ENCODE data around the gene PHF1. TPM values are rescaled to one million over a fixed set of nuclear protein-coding genes. Genes with fewer than 3 reads are reported as not detected.

Gene PHF1
- total and polyA plus RNA-seq, 2 of the 13 experiments (the other 11 are each of a cell fraction or from before 2014, with no cell fraction given), result 25.4 to 61.9 TPM

- no peak for TF ChIP-seq KIAA2018 (CRISPR knock-in tag; IDR thresholded peaks at IDR 0.05; ENCODE audit: borderline replicate concordance)
Observed at GRCh38 chr6:33443025-33443424, 32.2 kb downstream of the PHF1 start (continued).

DNA sequence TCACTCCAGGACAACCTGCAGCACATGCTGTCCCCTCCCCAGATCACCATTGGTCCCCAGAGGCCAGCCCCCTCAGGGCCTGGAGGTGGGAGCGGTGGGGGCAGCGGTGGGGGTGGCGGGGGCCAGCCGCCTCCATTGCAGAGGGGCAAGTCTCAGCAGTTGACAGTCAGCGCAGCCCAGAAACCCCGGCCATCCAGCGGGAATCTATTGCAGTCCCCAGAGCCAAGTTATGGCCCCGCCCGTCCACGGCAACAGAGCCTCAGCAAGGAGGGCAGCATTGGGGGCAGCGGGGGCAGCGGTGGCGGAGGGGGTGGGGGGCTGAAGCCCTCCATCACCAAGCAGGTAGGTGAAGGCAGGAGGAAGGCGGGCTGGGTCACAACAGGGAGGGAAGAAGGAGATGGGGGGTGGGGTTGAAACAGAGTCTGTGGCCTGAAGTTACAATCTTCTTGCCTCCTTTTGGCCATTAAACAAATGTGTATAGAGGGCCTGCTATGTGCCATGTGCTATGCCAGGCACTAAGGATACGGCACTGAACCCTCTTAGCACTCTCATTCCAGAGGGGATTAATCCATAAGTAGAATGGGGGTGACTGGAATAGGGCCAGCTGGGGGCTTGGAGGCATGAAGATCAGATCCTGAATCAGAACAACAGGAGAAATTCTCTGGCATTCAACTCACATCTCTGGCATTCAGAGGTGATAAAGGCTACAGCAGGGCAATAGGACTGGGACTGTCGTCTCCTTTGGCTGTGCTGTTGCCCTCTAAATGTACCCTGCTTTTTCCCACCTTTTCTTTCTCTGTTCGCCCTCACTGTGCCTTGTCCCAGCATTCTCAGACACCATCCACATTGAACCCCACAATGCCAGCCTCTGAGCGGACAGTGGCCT lies 33.0 kb downstream of the PHF1 start:
- CTCF ChIA-PET (ENCODE audit: low intra/inter-chr PET ratio, low total read pairs), result no interaction called here
- FAIRE-seq, result no peak
- TF ChIP-seq ZNF619 (CRISPR knock-in tag; IDR thresholded peaks at IDR 0.05), result no peak
- no peak for TF ChIP-seq CC2D1A (CRISPR knock-in tag; IDR thresholded peaks at IDR 0.05)
- TF ChIP-seq SMAD9 (CRISPR knock-in tag; IDR thresholded peaks at IDR 0.05), result no peak
- no peak for TF ChIP-seq GABPA (IDR thresholded peaks at IDR 0.05; ENCODE audit: low read depth, low read length)
- TF ChIP-seq GABPA (CRISPR knock-in tag; IDR thresholded peaks at IDR 0.05; ENCODE audit: low read depth), result no peak
- TF ChIP-seq PHF20 (CRISPR knock-in tag; IDR thresholded peaks at IDR 0.05), result no peak
- TF ChIP-seq MLLT10 (CRISPR knock-in tag; IDR thresholded peaks at IDR 0.05), result no peak
- no peak for TF ChIP-seq ZFP41 (CRISPR knock-in tag; IDR thresholded peaks at IDR 0.05; ENCODE audit: borderline replicate concordance)
- TF ChIP-seq IKZF5 (CRISPR knock-in tag; IDR thresholded peaks at IDR 0.05), result no peak
- TF ChIP-seq SALL1 (CRISPR knock-in tag; IDR thresholded peaks at IDR 0.05), result no peak
- TF ChIP-seq, protein P1, sequence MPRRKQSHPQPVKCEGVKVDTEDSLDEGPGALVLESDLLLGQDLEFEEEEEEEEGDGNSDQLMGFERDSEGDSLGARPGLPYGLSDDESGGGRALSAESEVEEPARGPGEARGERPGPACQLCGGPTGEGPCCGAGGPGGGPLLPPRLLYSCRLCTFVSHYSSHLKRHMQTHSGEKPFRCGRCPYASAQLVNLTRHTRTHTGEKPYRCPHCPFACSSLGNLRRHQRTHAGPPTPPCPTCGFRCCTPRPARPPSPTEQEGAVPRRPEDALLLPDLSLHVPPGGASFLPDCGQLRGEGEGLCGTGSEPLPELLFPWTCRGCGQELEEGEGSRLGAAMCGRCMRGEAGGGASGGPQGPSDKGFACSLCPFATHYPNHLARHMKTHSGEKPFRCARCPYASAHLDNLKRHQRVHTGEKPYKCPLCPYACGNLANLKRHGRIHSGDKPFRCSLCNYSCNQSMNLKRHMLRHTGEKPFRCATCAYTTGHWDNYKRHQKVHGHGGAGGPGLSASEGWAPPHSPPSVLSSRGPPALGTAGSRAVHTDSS (CRISPR knock-in tag; conservative IDR thresholded peaks at IDR 0.05), result no peak

More for the DNA sequence above, 33.0 kb downstream of the PHF1 start:
- Histone ChIP-seq H4K20me1 (ENCODE audit: insufficient read depth, low read length) (no peaks in the 10 kb centered on the region), H3K4me2 (ENCODE audit: low read depth, low read length) (no peak overlapping the region), H3K9ac (ENCODE audit: insufficient read depth, low read depth, low read length) (no peak overlapping the region), H3K9me3 (ENCODE audit: low read length) (no peaks in the 10 kb centered on the region), H3K4me3 (replicated peaks in 1 of 3; ENCODE audit: insufficient read depth in 1 of 3, low read depth in 2 of 3, low read length in 3 of 3) (no peak overlapping the region), H3K79me2 (ENCODE audit: insufficient read depth, low read length) (no peaks in the 10 kb centered on the region), H3K27me3 (ENCODE audit: control insufficient read depth in 1 of 2, insufficient read depth in 2 of 2, low read length in 2 of 2) (no peaks in the 10 kb centered on the region; a peak in 1 of 5 replicates), H2AFZ (ENCODE audit: low read length) (no peak overlapping the region), H3K4me1 (ENCODE audit: insufficient read depth, low read length) (no peaks in the 10 kb centered on the region), H3K36me3 (replicated peaks in 1 of 2; ENCODE audit: control insufficient read depth in 1 of 2, insufficient read depth in 2 of 2, low read length in 2 of 2) (no peaks in the 10 kb centered on the region), H3K27ac (ENCODE audit: extremely low read length, insufficient read depth, low read length) (no peak overlapping the region)
- 87% methylated on average over 18 of the region's 18 CpGs for WGBS (ENCODE audit: low lambda C conversion rate)
- in situ Hi-C loops (cut with HindIII; ENCODE audit: extremely low pct_ligation_motif_present, low pct_unique_long_range_greater_than_20kb), result no loop called here
- DNase-seq (ENCODE audit: low spot score), result no peak
- intact Hi-C loops (cut with micrococcal nuclease; ENCODE audit: unreplicated experiment), result no loop called here
- POLR2A ChIA-PET, result interaction anchor here (3.2 kb wide), 1 partner anchor 10 kb away, joined by 13 read pairs; the partner anchor contains the start of gene ZBTB9
- no TSS peak for BruUV-seq (replicated peaks)
- no peak for ATAC-seq
